ENCODE data around the gene KCTD4.

KCTD4 gene

DNA sequence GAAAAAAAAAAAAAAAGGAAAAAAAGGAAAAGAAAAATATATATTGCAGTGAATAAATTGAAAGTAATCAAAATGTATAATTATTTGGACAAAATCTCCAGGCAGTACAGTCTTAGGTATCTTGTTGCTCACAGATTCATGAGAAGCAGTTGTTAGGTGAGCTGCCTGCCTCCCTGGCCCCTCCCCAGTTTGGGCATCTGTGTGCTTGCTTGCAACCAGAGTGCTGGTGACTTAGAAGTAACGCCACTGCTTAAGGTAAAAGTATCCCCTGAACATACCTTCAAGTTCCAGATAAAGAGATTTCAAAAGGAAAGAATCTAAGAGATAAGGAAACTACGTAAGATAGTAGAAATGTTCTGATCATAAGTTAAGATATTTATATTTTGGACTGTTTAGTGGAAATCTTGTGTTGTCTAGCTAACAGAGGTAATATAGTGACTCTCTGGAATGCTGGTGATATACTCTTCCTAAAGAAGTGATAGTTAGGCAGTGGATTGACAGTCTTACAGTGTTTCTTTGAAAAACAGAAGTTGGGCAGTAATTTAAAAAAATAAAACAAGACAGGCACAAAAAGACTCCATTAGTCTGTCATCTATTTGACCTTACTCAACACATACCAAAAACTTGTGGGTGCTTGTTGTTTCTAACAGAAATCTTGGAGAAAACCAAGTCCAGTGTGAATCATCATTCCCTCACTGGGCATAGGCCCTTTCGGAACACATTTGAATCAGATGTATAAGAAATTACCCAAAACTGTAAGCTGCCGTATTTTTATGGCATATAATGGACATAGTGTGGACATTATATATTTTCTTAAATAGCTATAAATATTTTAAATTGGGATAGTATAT, 38.3 kb upstream of the KCTD4 start:
- H3K27me3 ChIP-seq (ENCODE audit: insufficient read depth, insufficient read length), result no peaks in the 10 kb centered on the region
- no peak overlapping the region for H3K4me3 ChIP-seq (ENCODE audit: insufficient read length, low read depth)
- TF ChIP-seq SUZ12 (IDR thresholded peaks at IDR 0.05; ENCODE audit: extremely low read depth, insufficient read depth, insufficient read length) (no peak), ZNF274 (IDR thresholded peaks at IDR 0.05; ENCODE audit: low read depth, low read length) (no peak), YY1 (IDR thresholded peaks at IDR 0.05; ENCODE audit: insufficient read depth, insufficient read length) (no peak)
- DNase-seq (ENCODE audit: low read depth, low spot score), result no peak
- H3K36me3 ChIP-seq (ENCODE audit: insufficient read depth, insufficient read length, low read length), result no peaks in the 10 kb centered on the region
- H3K9ac ChIP-seq (ENCODE audit: insufficient read length, low read depth), result no peak overlapping the region
- H3K9me3 ChIP-seq (ENCODE audit: insufficient read depth, low read length), result no peaks in the 10 kb centered on the region
- H3K4me1 ChIP-seq (ENCODE audit: insufficient read depth, insufficient read length), result no peaks in the 10 kb centered on the region

DNA sequence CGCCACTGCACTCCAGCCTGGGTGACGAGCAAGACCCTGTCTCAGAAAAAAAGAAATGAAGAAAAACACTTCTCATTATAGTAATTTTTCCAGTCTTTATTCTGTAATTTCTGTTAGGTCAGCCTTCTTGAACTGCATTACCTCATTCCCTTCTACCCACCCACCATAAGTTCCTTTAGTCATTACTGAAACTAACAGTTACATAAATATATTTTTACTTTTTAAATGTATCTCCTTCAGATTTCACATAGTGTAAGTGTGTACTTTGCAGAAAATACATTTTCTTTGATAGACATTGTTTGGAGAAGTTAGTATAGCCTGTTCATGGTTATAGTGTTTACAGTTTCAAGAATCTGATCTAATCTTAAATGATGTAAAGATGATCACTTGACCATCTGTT, 31.7 kb upstream of the KCTD4 start:
- Histone ChIP-seq H3K4me3 (ENCODE audit: insufficient read length, low read depth) (no peak overlapping the region), H3K9ac (ENCODE audit: insufficient read length, low read depth) (no peak overlapping the region), H3K27me3 (ENCODE audit: insufficient read depth, insufficient read length) (no peaks in the 10 kb centered on the region), H3K36me3 (ENCODE audit: insufficient read depth, insufficient read length, low read length) (no peaks in the 10 kb centered on the region), H3K4me1 (ENCODE audit: insufficient read depth, insufficient read length) (no peaks in the 10 kb centered on the region), H3K9me3 (ENCODE audit: insufficient read depth, low read length) (no peaks in the 10 kb centered on the region)
- DNase-seq (ENCODE audit: low read depth, low spot score), result no peak
- no peak for TF ChIP-seq SUZ12 (IDR thresholded peaks at IDR 0.05; ENCODE audit: extremely low read depth, insufficient read depth, insufficient read length)
- TF ChIP-seq YY1 (IDR thresholded peaks at IDR 0.05; ENCODE audit: insufficient read depth, insufficient read length), result no peak
- no peak for TF ChIP-seq ZNF274 (IDR thresholded peaks at IDR 0.05; ENCODE audit: low read depth, low read length)

DNA sequence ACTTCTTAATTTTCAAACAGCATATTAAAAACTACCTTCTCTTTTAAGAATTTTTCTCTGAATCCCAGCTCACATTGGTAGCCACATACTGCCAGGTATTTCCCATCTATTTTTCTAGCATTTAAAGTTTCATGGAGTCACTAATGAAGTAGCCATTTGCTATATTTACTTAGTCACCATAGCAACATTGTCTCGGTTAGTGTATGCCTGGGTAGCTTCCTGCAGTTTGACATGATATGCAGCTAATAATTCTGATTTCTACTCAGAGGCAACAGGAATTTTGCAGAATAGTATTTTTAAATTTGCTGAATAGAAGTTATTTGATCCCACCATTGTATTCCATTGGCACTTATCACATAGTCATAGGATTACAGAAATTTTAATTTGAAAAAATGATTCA, 30.9 kb upstream of the KCTD4 start:
- Histone ChIP-seq H3K4me3 (ENCODE audit: insufficient read length, low read depth) (no peak overlapping the region), H3K27me3 (ENCODE audit: insufficient read depth, insufficient read length) (no peaks in the 10 kb centered on the region), H3K36me3 (ENCODE audit: insufficient read depth, insufficient read length, low read length) (no peaks in the 10 kb centered on the region), H3K9ac (ENCODE audit: insufficient read length, low read depth) (no peak overlapping the region), H3K9me3 (ENCODE audit: insufficient read depth, low read length) (no peaks in the 10 kb centered on the region), H3K4me1 (ENCODE audit: insufficient read depth, insufficient read length) (no peaks in the 10 kb centered on the region)
- no peak for TF ChIP-seq ZNF274 (IDR thresholded peaks at IDR 0.05; ENCODE audit: low read depth, low read length)
- TF ChIP-seq YY1 (IDR thresholded peaks at IDR 0.05; ENCODE audit: insufficient read depth, insufficient read length), result no peak
- no peak for TF ChIP-seq SUZ12 (IDR thresholded peaks at IDR 0.05; ENCODE audit: extremely low read depth, insufficient read depth, insufficient read length)
- no peak for DNase-seq (ENCODE audit: low read depth, low spot score)

DNA sequence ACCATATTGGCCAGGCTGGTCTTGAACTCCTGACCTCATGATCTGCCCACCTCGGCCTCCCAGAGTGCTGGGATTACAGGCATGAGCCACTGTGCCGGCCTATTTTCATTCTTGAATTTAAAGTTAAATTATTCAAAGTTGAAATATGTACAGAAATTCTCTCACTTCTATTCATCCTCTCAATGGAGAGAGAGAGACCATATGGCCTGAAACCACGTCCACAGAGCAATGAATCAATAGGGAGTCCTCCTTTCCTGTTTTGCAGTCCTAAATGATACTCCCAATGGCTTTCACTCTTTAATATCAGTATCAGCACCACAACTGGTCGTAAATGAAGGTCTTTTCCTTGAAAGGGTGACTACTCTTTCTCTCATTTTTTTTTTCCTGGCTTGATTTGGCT, 30.5 kb upstream of the KCTD4 start:
- DNase-seq (ENCODE audit: low read depth, low spot score), result no peak
- Histone ChIP-seq H3K4me3 (ENCODE audit: insufficient read length, low read depth) (no peak overlapping the region), H3K9ac (ENCODE audit: insufficient read length, low read depth) (no peak overlapping the region), H3K27me3 (ENCODE audit: insufficient read depth, insufficient read length) (no peaks in the 10 kb centered on the region), H3K9me3 (ENCODE audit: insufficient read depth, low read length) (no peaks in the 10 kb centered on the region), H3K4me1 (ENCODE audit: insufficient read depth, insufficient read length) (no peaks in the 10 kb centered on the region), H3K36me3 (ENCODE audit: insufficient read depth, insufficient read length, low read length) (no peaks in the 10 kb centered on the region)
- TF ChIP-seq ZNF274 (IDR thresholded peaks at IDR 0.05; ENCODE audit: low read depth, low read length) (no peak), YY1 (IDR thresholded peaks at IDR 0.05; ENCODE audit: insufficient read depth, insufficient read length) (no peak)

DNA sequence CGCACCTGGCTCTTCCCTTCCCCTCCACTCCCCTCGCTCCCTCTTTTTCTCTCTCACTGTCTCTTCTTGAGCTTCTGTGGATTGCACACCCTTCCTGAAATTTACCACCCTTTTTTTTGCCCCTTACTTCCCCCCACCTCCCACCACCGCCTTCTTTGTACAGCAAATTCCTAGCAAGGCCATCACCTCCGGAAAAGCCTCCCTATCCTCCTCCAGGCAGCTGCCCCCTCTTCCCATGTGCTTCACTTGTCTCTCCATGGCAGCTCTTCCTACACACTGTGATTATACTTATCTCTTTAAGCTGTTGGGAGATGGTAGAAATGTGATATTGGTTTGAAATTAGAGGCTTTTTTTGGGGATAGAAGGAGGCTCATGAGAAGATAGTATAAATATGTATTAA, 28.3 kb upstream of the KCTD4 start:
- TF ChIP-seq SUZ12 (IDR thresholded peaks at IDR 0.05; ENCODE audit: extremely low read depth, insufficient read depth, insufficient read length) (no peak), YY1 (IDR thresholded peaks at IDR 0.05; ENCODE audit: insufficient read depth, insufficient read length) (no peak), ZNF274 (IDR thresholded peaks at IDR 0.05; ENCODE audit: low read depth, low read length) (no peak)
- Histone ChIP-seq H3K9ac (ENCODE audit: insufficient read length, low read depth) (no peak overlapping the region), H3K4me3 (ENCODE audit: insufficient read length, low read depth) (no peak overlapping the region), H3K9me3 (ENCODE audit: insufficient read depth, low read length) (no peaks in the 10 kb centered on the region), H3K36me3 (ENCODE audit: insufficient read depth, insufficient read length, low read length) (no peaks in the 10 kb centered on the region), H3K4me1 (ENCODE audit: insufficient read depth, insufficient read length) (no peaks in the 10 kb centered on the region), H3K27me3 (ENCODE audit: insufficient read depth, insufficient read length) (no peaks in the 10 kb centered on the region)
- no peak for DNase-seq (ENCODE audit: low read depth, low spot score)

DNA sequence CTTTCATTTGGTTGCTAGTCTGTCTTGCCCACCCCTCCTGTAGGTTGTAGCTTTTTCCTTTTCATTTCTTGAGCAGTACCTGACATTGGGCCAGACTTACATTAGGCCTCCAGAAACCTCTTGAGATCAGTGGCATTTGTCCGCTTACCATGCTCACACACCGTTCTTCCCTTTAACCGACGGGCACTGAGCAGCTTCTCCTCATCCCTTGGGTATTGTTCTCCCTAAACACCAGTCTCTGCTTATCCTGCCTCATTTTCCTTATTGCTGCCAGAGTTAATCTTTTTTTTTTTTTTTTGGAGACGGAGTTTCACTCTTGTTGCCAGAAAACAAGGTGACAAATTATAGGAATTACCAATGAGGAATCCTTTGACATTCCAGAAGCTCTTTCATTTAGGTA, 27.2 kb upstream of the KCTD4 start:
- Histone ChIP-seq H3K36me3 (ENCODE audit: insufficient read depth, insufficient read length, low read length) (no peaks in the 10 kb centered on the region), H3K4me3 (ENCODE audit: insufficient read length, low read depth) (no peak overlapping the region), H3K27me3 (ENCODE audit: insufficient read depth, insufficient read length) (no peaks in the 10 kb centered on the region), H3K4me1 (ENCODE audit: insufficient read depth, insufficient read length) (no peaks in the 10 kb centered on the region), H3K9me3 (ENCODE audit: insufficient read depth, low read length) (no peaks in the 10 kb centered on the region), H3K9ac (ENCODE audit: insufficient read length, low read depth) (no peak overlapping the region)
- TF ChIP-seq ZNF274 (IDR thresholded peaks at IDR 0.05; ENCODE audit: low read depth, low read length), result no peak
- no peak for TF ChIP-seq YY1 (IDR thresholded peaks at IDR 0.05; ENCODE audit: insufficient read depth, insufficient read length)
- TF ChIP-seq SUZ12 (IDR thresholded peaks at IDR 0.05; ENCODE audit: extremely low read depth, insufficient read depth, insufficient read length), result no peak
- no peak for DNase-seq (ENCODE audit: low read depth, low spot score)

DNA sequence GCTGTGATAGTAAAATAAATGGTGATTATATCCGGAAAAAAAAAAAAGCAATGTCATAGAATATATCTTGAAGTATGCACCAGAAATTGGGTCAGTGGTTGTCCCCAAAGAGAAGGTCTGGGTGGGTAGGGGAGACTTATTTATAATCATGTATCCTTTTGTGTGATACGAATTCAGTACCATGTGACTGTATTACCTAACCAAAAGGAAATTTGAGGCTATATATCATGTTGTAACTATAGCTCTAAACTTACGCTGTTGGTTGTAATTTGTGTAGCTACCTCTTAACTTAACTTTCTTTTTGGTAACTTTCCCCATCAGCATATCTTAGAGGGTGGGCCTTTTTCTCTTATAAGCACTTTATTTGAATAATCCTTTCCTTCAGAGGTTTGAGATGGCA, 25.2 kb upstream of the KCTD4 start:
- Histone ChIP-seq H3K36me3 (ENCODE audit: insufficient read depth, insufficient read length, low read length) (no peaks in the 10 kb centered on the region), H3K27me3 (ENCODE audit: insufficient read depth, insufficient read length) (no peaks in the 10 kb centered on the region), H3K4me1 (ENCODE audit: insufficient read depth, insufficient read length) (no peaks in the 10 kb centered on the region), H3K9ac (ENCODE audit: insufficient read length, low read depth) (no peak overlapping the region), H3K4me3 (ENCODE audit: insufficient read length, low read depth) (no peak overlapping the region), H3K9me3 (ENCODE audit: insufficient read depth, low read length) (no peaks in the 10 kb centered on the region)
- DNase-seq (ENCODE audit: low read depth, low spot score), result no peak
- TF ChIP-seq ZNF274 (IDR thresholded peaks at IDR 0.05; ENCODE audit: low read depth, low read length) (no peak), YY1 (IDR thresholded peaks at IDR 0.05; ENCODE audit: insufficient read depth, insufficient read length) (no peak), SUZ12 (IDR thresholded peaks at IDR 0.05; ENCODE audit: extremely low read depth, insufficient read depth, insufficient read length) (no peak)
